ENCODE measurements around the gene SLC35F6. TPM values are rescaled to one million over a fixed set of nuclear protein-coding genes. Genes with fewer than 3 reads are reported as not detected.

SLC35F6 gene
- total and polyA plus RNA-seq, 3 donors from 2014 or later = 15.5 to 42.5 (median 40.4) TPM

GRCh38 chr2:26738481-26738880 lies 25.6 kb upstream of the SLC35F6 start:
- TF ChIP-seq POLR2A (IDR thresholded peaks at IDR 0.05) (no peak), CTCF (IDR thresholded peaks at IDR 0.05) (no peak)
- Histone ChIP-seq H3K36me3 (ENCODE audit: low read depth, missing control alignments) (no peaks in the 10 kb centered on the region), H3K27ac (no peak overlapping the region), H3K4me3 (no peak overlapping the region), H3K27me3 (no peaks in the 10 kb centered on the region), H3K4me1 (peaks cover 6% of the 10 kb centered on the region), H3K9me3 (no peaks in the 10 kb centered on the region)
- no peak for DNase-seq
- intact Hi-C loops (cut with DNase I; ENCODE audit: low total_unique reads) = no loop called here
- WGBS, 2 donors = 90% methylated on average over 4 of the region's 4 CpGs; no CpG with 5 or more reads in 1 of the 2 donors

GRCh38 chr2:26739514-26739913 lies 24.6 kb upstream of the SLC35F6 start:
- no peak overlapping the region for H3K4me3 ChIP-seq
- H3K36me3 ChIP-seq (ENCODE audit: low read depth, missing control alignments) = no peaks in the 10 kb centered on the region
- no peaks in the 10 kb centered on the region for H3K27me3 ChIP-seq
- intact Hi-C loops (cut with DNase I; ENCODE audit: low total_unique reads) = no loop called here
- TF ChIP-seq CTCF (IDR thresholded peaks at IDR 0.05) (no peak), POLR2A (IDR thresholded peaks at IDR 0.05) (no peak)
- peaks cover 6% of the 10 kb centered on the region for H3K4me1 ChIP-seq
- WGBS, 2 donors = 88 to 93% methylated on average over 7 of the region's 7 CpGs
- no peaks in the 10 kb centered on the region for H3K9me3 ChIP-seq
- H3K27ac ChIP-seq = no peak overlapping the region
- no peak for DNase-seq

GRCh38 chr2:26740346-26740745 lies 23.7 kb upstream of the SLC35F6 start:
- H3K9me3 ChIP-seq = no peaks in the 10 kb centered on the region
- WGBS, 2 donors = 87 to 93% methylated on average over 6 of the region's 6 CpGs
- no peak for TF ChIP-seq CTCF (IDR thresholded peaks at IDR 0.05)
- TF ChIP-seq POLR2A (IDR thresholded peaks at IDR 0.05) = no peak
- intact Hi-C loops (cut with DNase I; ENCODE audit: low total_unique reads) = loop anchor here (5.0 kb wide), 1 partner anchor 133 kb away; no protein-coding TSS in a partner anchor
- no peak overlapping the region for H3K4me3 ChIP-seq
- no peak for DNase-seq
- no peaks in the 10 kb centered on the region for H3K36me3 ChIP-seq (ENCODE audit: low read depth, missing control alignments)
- peaks cover 6% of the 10 kb centered on the region for H3K4me1 ChIP-seq
- no peaks in the 10 kb centered on the region for H3K27me3 ChIP-seq
- H3K27ac ChIP-seq = no peak overlapping the region

GRCh38 chr2:26740890-26741302 lies 23.2 kb upstream of the SLC35F6 start:
- Histone ChIP-seq H3K4me1 (peaks cover 4% of the 10 kb centered on the region), H3K27me3 (no peaks in the 10 kb centered on the region), H3K9me3 (no peaks in the 10 kb centered on the region), H3K27ac (no peak overlapping the region), H3K36me3 (ENCODE audit: low read depth, missing control alignments) (no peaks in the 10 kb centered on the region), H3K4me3 (no peak overlapping the region)
- peak; percentile 26 for DNase-seq
- intact Hi-C loops (cut with DNase I; ENCODE audit: low total_unique reads) = loop anchor here (5.0 kb wide), 1 partner anchor 134 kb away; no protein-coding TSS in a partner anchor
- TF ChIP-seq CTCF (IDR thresholded peaks at IDR 0.05) (no peak), POLR2A (IDR thresholded peaks at IDR 0.05) (no peak)
- WGBS, 2 donors = 75 to 84% methylated on average over 4 to 8 of the region's 8 CpGs

- WGBS, 2 donors = 97 to 99% methylated on average over 13 to 15 of the region's 15 CpGs
- no peak for TF ChIP-seq POLR2A (IDR thresholded peaks at IDR 0.05)
- no peak for TF ChIP-seq CTCF (IDR thresholded peaks at IDR 0.05)
- Histone ChIP-seq H3K36me3 (ENCODE audit: low read depth, missing control alignments) (no peaks in the 10 kb centered on the region), H3K4me3 (no peak overlapping the region), H3K27me3 (no peaks in the 10 kb centered on the region), H3K9me3 (no peaks in the 10 kb centered on the region), H3K27ac (no peak overlapping the region), H3K4me1 (no peaks in the 10 kb centered on the region)
- no peak for DNase-seq
- intact Hi-C loops (cut with DNase I; ENCODE audit: low total_unique reads) = loop anchor here (5.0 kb wide), 1 partner anchor 135 kb away; no protein-coding TSS in a partner anchor
Measured at GRCh38 chr2:26742048-26742770, 21.9 kb upstream of the SLC35F6 start.
